ENCODE results near the gene MYL7.

MYL7 gene

DNA sequence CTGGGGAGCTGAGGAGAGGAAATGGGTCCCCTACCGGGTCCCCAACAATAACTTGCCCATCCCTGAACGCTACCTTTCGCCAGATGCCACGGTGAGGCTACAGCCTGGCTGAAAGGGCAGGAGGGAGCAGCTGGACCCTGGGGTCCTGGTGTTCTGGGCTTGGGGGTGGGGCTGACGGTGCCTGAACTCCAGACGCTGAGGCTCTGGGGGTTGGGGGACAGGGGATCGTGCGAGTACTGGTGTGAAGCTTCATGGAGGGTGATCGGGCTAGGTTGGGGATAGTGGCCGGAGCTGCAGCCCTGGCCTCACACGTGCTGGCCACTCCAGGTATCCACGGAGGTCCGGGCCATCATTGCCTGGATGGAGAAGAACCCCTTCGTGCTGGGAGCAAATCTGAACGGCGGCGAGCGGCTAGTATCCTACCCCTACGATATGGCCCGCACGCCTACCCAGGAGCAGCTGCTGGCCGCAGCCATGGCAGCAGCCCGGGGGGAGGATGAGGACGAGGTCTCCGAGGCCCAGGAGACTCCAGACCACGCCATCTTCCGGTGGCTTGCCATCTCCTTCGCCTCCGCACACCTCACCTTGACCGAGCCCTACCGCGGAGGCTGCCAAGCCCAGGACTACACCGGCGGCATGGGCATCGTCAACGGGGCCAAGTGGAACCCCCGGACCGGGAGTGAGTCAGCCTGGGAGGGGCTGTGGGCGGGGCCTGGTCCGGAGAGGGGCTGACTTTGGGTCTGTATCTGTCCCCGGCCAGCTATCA, 28.7 kb downstream of the MYL7 start:
- DNase-seq (ENCODE audit: low read depth, low spot score) = no peak

GRCh38 chr7:44111761-44112160, 29.4 kb downstream of the MYL7 start:
- no peak for DNase-seq (ENCODE audit: low read depth, low spot score)

DNA sequence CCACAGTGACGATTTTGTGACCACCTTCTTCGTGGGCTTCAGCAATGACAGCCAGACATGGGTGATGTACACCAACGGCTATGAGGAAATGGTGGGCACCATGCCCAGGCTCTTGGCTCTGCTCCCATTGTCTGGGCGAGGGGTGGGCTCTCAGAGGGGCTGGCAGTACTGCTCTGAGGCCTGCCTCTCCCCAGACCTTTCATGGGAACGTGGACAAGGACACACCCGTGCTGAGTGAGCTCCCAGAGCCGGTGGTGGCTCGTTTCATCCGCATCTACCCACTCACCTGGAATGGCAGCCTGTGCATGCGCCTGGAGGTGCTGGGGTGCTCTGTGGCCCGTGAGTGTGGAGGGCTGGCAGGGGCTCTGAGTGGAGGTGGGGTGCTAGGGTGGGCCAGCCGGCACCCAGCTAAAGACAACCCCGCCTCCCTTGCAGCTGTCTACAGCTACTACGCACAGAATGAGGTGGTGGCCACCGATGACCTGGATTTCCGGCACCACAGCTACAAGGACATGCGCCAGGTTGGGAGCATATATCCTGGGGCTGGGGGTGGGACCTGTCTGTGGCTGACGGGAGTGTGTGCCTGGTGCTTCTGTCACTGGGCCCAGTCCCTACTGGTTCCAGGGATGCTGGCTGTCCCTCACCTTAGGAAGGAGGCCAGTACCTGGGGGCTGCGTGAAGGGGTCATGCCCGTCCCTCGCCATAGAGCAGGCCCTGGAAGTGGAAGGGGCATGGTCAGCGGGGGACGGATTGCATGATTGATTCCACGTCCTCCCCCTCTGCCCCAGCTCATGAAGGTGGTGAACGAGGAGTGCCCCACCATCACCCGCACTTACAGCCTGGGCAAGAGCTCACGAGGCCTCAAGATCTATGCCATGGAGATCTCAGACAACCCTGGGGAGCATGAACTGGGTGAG, 30.2 kb downstream of the MYL7 start:
- no peak for DNase-seq (ENCODE audit: low read depth, low spot score)

- DNase-seq (ENCODE audit: low read depth, low spot score) = no peak
Observed at GRCh38 chr7:44109991-44110390, 31.1 kb downstream of the MYL7 start.

DNA sequence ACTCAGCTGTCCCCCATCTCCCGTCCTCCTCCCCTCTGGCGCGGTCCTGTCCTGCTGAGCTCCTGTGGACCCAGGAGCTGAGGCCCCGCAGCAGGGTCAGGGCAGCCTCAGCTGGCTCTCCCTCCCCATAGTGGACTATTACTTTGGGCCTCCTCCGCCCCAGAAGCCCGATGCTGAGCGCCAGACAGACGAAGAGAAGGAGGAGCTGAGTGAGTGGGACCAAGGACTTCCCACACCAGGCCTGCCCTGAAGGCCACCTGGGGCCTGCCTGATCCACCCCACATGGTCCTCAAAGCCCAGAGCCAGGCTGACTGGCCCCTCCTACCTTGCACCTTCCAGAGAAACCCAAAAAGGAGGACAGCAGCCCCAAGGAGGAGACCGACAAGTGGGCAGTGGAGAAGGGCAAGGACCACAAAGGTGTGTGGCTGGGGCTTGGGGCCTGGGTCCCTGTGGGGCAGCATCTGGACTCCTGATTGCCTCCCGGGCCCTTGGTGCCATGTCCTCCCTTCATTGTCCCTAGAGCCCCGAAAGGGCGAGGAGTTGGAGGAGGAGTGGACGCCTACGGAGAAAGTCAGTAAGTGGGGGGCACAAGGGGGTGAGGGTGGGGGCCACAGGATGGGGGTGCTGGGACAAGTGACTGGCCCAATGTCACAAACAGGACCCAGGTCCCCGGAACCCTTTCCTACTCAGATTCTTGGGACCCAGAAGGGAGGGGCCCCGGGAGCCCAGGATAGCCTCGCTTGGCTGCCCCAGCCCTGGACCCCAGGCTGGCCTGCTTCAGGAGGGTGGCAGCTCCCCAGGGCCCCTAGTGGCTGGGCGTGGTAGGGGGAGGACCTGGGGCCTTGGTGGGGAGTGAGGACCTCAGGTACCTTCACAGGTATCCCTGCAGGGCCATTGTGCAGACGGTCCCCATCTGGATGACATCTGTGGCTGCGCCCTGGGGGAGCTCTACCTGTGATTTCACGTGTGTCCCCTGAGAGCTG, 32.1 kb downstream of the MYL7 start:
- DNase-seq (ENCODE audit: low read depth, low spot score) = no peak

DNA sequence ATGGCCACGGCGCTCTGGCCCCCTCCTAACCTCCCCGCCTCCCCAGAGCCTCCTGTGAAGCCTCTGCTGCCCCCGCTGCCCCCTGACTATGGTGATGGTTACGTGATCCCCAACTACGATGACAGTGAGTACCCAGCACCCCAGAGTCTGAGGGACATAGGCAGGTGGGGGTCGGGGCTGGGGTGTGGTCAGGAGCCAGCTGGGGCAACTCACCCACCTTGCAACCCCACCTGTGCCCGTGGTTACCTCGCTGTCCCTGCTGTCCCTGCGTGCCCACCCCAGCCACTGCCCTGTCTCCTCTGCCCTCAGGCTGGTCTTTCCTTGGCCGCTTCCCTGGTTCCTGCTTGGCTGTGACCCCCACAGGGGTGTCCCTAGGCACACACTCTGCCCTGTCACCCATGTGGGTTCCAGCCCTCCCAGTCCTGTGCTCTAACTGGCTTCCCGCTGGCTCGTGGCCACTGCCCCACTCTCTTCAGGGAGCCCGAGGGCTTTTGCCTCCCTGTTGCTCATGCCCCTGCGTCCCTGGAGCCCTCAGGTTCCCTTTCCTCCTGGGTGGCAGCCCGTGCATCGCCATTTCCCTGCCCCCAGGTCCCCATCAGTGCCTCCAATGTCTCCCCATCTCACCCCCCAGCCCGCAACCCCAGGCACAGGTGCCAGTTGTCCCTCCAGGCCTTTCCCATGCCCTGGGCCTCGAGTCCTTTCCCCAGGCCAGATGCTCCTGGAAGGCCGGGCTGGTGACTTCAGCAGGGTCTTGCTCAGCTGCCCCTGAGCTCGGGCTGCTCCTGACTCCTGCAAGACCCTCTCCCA, 33.0 kb downstream of the MYL7 start:
- no peak for DNase-seq (ENCODE audit: low read depth, low spot score)

DNA sequence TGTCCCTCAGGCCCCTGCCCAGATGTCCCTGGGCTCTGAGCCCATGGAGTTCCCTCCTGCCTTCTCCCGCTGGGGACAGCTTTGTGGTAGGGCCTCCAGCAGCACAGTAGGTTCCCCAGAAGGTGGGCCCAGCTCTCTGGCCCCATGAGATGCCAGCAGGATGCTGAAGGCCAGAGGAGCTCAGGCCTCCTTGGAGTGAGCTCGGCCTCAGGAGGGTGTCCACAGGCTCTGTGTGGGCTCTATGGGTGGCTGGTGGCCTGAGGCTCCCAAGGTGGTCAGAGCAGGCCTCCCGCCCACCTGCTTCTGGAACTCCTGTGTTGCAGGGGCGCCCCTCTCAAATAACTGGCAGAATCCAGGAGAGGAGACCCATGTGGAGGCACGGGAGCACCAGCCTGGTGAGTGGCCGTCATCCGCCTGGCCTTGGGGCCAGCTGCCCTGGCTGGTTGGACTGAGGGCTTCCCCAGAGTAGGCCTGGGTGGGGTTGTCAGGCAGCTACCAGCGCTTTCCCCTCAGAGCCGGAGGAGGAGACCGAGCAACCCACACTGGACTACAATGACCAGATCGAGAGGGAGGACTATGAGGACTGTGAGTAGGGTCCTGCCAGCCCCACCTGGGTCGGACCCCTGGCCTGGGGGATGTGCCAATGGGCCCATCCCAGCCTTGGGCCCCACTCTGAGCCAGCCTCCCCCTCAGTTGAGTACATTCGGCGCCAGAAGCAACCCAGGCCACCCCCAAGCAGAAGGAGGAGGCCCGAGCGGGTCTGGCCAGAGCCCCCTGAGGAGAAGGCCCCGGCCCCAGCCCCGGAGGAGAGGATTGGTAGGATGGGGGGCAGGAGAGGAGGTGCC, 33.8 kb downstream of the MYL7 start:
- DNase-seq (ENCODE audit: low read depth, low spot score) = no peak

DNA sequence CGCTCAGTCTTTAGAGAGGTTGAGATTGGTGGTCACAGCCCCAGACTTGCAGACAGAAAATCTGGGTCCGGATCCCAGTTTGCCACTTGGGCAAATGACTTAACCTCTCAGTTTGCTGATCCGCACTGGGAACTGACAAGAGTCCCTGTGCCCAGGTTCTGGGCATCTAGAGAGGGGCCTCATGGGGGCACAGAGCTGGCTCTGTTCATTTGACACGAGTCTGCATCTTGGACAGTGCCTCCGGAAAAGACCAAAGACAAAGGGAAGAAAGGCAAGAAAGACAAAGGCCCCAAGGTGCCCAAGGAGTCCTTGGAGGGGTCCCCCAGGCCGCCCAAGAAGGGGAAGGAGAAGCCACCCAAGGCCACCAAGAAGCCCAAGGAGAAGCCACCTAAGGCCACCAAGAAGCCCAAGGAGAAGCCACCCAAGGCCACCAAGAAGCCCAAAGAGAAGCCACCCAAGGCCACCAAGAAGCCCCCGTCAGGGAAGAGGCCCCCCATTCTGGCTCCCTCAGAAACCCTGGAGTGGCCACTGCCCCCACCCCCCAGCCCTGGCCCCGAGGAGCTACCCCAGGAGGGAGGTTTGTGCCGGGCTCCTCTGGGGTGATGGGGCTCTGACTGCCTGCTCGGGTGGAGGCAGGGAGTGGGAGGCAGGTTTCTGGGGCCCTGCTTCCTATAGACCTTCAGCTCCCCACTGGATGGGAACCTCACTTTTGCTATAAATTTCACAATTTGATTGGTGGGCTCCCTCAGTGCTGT, 34.6 kb downstream of the MYL7 start:
- no peak for DNase-seq (ENCODE audit: low read depth, low spot score)

DNA sequence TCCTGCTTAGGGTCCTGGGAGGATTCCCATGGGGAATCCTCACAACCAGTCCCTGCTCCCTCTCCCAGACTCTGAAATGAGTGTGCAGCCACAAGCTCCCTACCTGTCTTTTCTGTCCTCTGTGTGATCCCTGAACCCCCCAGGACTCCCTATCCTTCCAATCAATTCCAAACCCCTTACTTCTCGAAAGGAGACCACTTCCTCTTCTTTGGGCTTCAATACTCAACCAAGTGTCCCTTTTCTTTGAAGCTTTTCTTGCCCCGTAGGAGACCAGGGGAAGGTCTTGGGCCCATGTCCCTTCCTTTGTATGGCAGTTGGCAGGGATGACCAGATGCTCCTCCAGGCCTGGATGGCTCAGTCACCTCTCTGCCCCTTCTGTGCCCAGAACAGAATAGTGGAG, 35.3 kb downstream of the MYL7 start:
- DNase-seq (ENCODE audit: low read depth, low spot score) = no peak

DNA sequence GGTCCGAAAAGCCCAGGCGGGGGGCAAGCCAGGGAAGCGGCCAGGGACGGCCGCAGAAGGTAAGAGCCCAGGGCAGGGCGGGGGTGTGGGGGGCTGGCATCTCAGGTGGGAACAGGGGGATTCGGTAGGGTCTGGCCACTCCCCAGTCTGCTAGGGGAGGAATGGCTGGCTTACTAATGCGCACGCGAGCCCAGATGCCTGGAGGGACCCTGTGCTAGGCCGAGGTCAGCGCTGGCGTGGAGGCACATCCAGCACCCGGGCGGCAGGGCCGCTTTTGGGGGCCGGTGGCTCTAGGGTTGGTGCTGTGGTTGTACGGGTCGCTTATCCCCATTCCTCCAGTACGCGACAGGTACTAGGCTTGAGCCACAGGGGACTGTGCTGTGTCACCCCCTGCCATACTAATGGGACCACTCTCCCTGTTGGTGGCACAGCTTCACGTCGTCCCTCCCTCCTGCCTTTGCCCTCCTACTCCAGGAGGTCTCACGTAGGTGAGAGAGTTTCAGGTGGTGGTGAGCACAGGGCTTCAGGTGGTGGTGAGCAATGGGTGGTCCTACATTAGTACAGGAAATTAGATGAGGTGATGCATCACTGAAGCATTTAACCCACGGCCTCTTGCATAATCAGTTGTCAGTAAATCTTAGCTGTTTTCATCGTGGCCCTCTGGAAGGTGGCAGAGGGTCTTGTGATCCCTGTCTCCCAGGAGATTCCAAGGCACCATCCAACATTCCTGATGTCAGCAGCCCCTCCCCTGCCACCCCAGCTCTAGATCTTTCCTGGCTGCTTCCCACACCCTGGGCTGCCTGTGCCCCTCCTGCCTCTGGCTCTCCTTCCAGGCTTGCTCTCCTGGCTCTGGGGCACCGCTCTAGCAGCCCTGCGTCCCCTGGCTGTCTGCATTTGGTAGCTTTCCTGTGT, 36.0 kb downstream of the MYL7 start:
- peak; percentile 72 for DNase-seq (ENCODE audit: low read depth, low spot score)

GRCh38 chr7:44103923-44104859, 36.9 kb downstream of the MYL7 start, which contains the start of gene AEBP1:
Gene AEBP1 (plus strand): TSS chr7:44104345. CDS start chr7:44104666, 321 bp downstream.
- peak; percentile 65 for DNase-seq (ENCODE audit: low read depth, low spot score)

DNA sequence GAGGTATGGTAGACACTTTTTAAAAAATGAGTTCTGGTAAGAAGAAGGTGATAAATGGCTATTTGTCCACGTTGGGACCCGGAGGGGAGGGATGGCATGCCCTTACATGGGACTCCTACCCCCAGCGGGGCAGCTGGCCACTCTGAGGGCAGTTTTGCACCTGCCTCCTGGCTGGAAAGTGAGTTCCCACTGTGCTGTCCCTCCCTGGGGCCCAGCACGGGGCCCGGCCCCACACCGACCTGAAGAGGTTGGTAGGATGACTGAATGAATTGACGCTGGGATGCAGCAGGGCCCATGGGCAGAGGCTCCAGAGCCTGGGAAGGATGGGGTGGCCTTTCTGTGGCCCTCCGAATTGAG, 37.6 kb downstream of the MYL7 start:
- DNase-seq (ENCODE audit: low read depth, low spot score) = no peak

- no peak for DNase-seq (ENCODE audit: low read depth, low spot score)
Observed at GRCh38 chr7:44102846-44103565, 38.1 kb downstream of the MYL7 start.

DNA sequence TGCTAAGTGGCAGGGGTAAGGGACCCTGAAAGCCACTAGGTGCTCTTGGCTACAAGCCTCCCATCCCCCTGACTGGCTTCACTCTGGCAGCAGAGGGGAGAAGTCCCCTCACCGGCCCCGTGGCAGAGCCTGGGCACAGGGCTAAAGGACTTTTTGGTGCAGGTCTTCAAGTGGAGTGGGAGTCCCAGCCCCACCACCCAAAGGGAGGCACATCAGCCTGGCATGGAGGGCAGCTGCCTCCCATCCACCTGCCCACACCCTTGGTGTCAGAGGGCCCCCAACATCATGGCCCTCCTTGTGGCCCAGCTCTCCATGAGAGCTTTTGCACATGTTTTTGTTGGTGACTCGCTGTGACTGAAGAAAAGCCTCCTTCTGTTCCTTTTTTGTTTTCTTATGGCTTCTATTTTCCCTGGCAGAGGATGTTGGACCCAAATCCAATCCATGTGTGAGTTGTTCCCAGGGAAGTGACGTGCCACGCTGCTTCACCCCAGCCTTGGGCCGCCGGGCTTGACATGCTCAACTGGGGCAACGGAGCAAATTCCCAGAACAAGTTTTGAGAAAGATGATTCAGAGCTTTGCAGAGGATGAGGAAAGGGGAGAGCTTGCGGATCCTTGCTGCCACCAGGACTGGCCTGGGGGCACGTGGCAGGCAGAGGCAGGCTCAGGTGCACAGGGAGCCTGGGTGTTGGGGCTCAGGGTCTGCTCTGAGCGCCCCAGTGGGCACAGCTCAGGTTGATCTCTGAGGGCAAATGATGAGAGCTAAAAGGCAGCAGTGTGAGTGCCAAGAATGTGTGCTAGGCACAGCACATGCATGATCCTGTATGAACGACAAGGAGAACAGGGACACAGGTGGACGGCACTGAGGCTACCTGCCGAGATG, 38.9 kb downstream of the MYL7 start:
- DNase-seq (ENCODE audit: low read depth, low spot score) = peak; percentile 58

DNA sequence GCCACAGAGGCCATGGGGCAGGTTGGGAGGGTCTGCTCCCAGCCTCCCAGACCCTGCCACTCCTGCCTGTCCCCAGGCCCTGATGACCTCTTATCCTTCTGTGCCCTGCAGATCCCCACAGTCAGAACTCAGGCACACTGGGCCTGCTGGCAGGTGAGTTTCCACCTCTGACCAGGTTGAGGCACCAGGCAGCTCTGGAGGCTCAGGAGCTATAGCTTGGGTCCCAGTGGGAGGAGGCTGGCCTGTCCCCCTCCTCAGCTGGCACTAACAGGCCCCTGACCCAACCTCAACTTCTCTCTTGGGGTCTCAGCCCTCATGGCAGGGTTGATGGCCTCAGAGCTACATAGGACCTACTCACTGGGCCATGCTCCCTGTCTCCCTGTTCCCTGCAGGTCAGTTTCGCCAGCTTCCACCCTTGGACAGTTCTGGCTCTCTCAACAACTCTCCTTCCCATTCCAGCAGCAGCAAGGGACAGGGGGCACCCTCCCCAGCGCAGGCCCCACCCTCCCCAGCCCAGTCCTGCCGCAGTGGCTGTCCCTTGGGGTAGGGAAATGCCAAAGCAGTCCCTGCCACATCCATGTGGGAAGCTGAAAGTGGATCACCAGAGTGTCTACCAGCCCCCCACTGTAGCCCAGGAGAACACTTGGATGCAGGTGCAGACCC, 39.7 kb downstream of the MYL7 start:
- no peak for DNase-seq (ENCODE audit: low read depth, low spot score)

Data from astrocyte of the hippocampus (primary cell).